ENCODE measurements around the gene FRAS1. TPM values are rescaled to one million over a fixed set of nuclear protein-coding genes. Genes with fewer than 3 reads are reported as not detected.

FRAS1 gene
- total and polyA plus RNA-seq, 2 of the 8 experiments (the other 6 are each of a cell fraction or from before 2014, with no cell fraction given): 38.5 to 109 TPM

GRCh38 chr4:78337244-78338020 lies 280.3 kb downstream of the FRAS1 start:
- Histone ChIP-seq H3K4ac (replicated peaks; ENCODE audit: insufficient read length, low read depth, low read length) (no peak overlapping the region), H4K8ac (ENCODE audit: extremely low read depth, insufficient read depth, low read length) (no peak overlapping the region), H3K23ac (ENCODE audit: insufficient read length) (no peak overlapping the region), H2BK5ac (ENCODE audit: low read depth, low read length) (no peak overlapping the region), H4K5ac (ENCODE audit: insufficient read length, low read depth, low read length) (no peak overlapping the region), H4K20me1 (replicated peaks in 1 of 2; ENCODE audit: control insufficient read depth in 1 of 2, insufficient read depth in 2 of 2, low read length in 2 of 2) (no peaks in the 10 kb centered on the region), H2AK5ac (ENCODE audit: low read depth, low read length) (no peak overlapping the region), H3K14ac (ENCODE audit: insufficient read length) (no peak overlapping the region), H3K56ac (replicated peaks; ENCODE audit: insufficient read length, low read depth, low read length) (no peak overlapping the region), H3K4me1 (replicated peaks in 1 of 4; ENCODE audit: control insufficient read depth in 3 of 4, insufficient read depth in 4 of 4, low read length in 3 of 4) (peaks cover 6 to 15% (median 9%) of the 10 kb centered on the region in 4 experiments), H3K79me1 (ENCODE audit: low read depth, low read length) (no peaks in the 10 kb centered on the region; the same call in 1 of the 2 replicates), H3K27ac (ENCODE audit: low read depth, low read length) (0 out of 2 replicates have a peak overlapping the region, but pooled peaks have one; percentile 5), H3K18ac (ENCODE audit: extremely low read depth, low read length) (no peak overlapping the region), H3K4me3 (ENCODE audit: extremely low read depth in 1 of 4, insufficient read depth in 2 of 4, low read depth in 3 of 4, low read length in 4 of 4) (no peak overlapping the region), H2BK12ac (ENCODE audit: low read depth, low read length) (no peak overlapping the region), H3K9me3 (ENCODE audit: insufficient read depth in 2 of 2, low read depth in 1 of 2, low read length in 1 of 2) (no peaks in the 10 kb centered on the region), H2BK20ac (ENCODE audit: low read length) (no peak overlapping the region), H3K9ac (replicated peaks in 1 of 4; ENCODE audit: extremely low read depth in 1 of 4, low read depth in 3 of 4, low read length in 3 of 4) (no peak overlapping the region; a peak in 1 of 7 replicates), H3K23me2 (ENCODE audit: low read depth, low read length) (no peaks in the 10 kb centered on the region), H3K27me3 (replicated peaks in 1 of 4; ENCODE audit: control insufficient read depth in 3 of 4, extremely low read depth in 1 of 4, insufficient read depth in 3 of 4, low read length in 3 of 4) (no peaks in the 10 kb centered on the region), H3K36me3 (ENCODE audit: control insufficient read depth in 2 of 4, insufficient read depth in 4 of 4, low read length in 3 of 4) (peaks cover 16 to 59% (median 29%) of the 10 kb centered on the region in 4 experiments), H2AFZ (ENCODE audit: low read length) (no peak overlapping the region), H2BK15ac (ENCODE audit: low read length) (no peak overlapping the region), H3K79me2 (ENCODE audit: control insufficient read depth in 1 of 2, insufficient read depth in 2 of 2, low read length in 2 of 2) (no peaks in the 10 kb centered on the region; a peak in 1 of 4 replicates), H3K4me2 (ENCODE audit: insufficient read depth in 1 of 2, low read depth in 2 of 2, low read length in 2 of 2) (no peak overlapping the region; a peak in 1 of 4 replicates), H2BK120ac (replicated peaks; ENCODE audit: low read depth, low read length) (no peak overlapping the region), H4K91ac (replicated peaks; ENCODE audit: insufficient read length, low read length) (no peak overlapping the region)
- CTCF ChIA-PET (ENCODE audit: partially characterized antibody): no interaction called here
- 93% methylated on average over 9 of the region's 9 CpGs; no CpG with 5 or more reads in 1 of the 2 experiments for WGBS, 2 experiments (ENCODE audit: extremely low coverage in 1 of 2, insufficient coverage in 1 of 2, insufficient read length in 1 of 2, insufficient replicate concordance in 2 of 2, low coverage in 1 of 2, low lambda C conversion rate in 2 of 2, missing lambda C conversion rate in 1 of 2)
- POLR2A ChIA-PET (ENCODE audit: partially characterized antibody): interaction anchor here (1.6 to 1.9 kb wide), 2 partner anchors 14 to 17 kb away, joined by 3 to 5 read pairs; no protein-coding TSS in a partner anchor
- TF ChIP-seq CBX5 (IDR thresholded peaks at IDR 0.05; ENCODE audit: low read depth, low read length) (no peak), SP4 (IDR thresholded peaks at IDR 0.05; ENCODE audit: low read length) (no peak), RXRA (IDR thresholded peaks at IDR 0.05; ENCODE audit: insufficient read depth, low read depth, low read length) (no peak), SP2 (IDR thresholded peaks at IDR 0.05; ENCODE audit: low read length) (no peak), E2F6 (IDR thresholded peaks at IDR 0.05) (no peak), SP1 (IDR thresholded peaks at IDR 0.05; ENCODE audit: low read depth, low read length) (no peak), POLR2A (IDR thresholded peaks at IDR 0.05; ENCODE audit: control extremely low read depth in 1 of 2, low read depth in 2 of 2, low read length in 2 of 2) (no peak), JUN (IDR thresholded peaks at IDR 0.05; ENCODE audit: low read depth, low read length) (no peak), YY1 (IDR thresholded peaks at IDR 0.05; ENCODE audit: low read depth, low read length) (no peak), SIRT6 (IDR thresholded peaks at IDR 0.05; ENCODE audit: low read length) (no peak), SIN3A (conservative IDR thresholded peaks at IDR 0.05 in 1 of 2, IDR thresholded peaks at IDR 0.05 in 1 of 2; ENCODE audit: low read depth in 1 of 2, low read length in 2 of 2) (no peak), RBBP5 (IDR thresholded peaks at IDR 0.05; ENCODE audit: borderline replicate concordance, low read depth, low read length) (no peak)
- DNase-seq (ENCODE audit: low read depth in 1 of 2, low spot score in 2 of 2) (no peak), FAIRE-seq (no peak)

Measured in H1 (cell line).